ENCODE results near the gene TAMALIN.

TAMALIN gene

GRCh38 chr12:52055731-52056711, 49.3 kb downstream of the TAMALIN start:
- no peak for DNase-seq

GRCh38 chr12:52056801-52057637, 50.3 kb downstream of the TAMALIN start:
- DNase-seq: no peak

- DNase-seq: no peak
Observed at GRCh38 chr12:52057638-52058576, 51.2 kb downstream of the TAMALIN start.

- DNase-seq: no peak
Observed at GRCh38 chr12:52058631-52059361, 52.0 kb downstream of the TAMALIN start.

GRCh38 chr12:52059582-52060497, 53.1 kb downstream of the TAMALIN start:
- no peak for DNase-seq

GRCh38 chr12:52060498-52061177, 53.9 kb downstream of the TAMALIN start:
- DNase-seq: no peak

- DNase-seq: no peak
Observed at GRCh38 chr12:52061470-52062166, 54.9 kb downstream of the TAMALIN start.

GRCh38 chr12:52062167-52063081, 55.7 kb downstream of the TAMALIN start:
- no peak for DNase-seq

GRCh38 chr12:52063082-52063924, 56.6 kb downstream of the TAMALIN start:
- DNase-seq: no peak

- DNase-seq: no peak
Observed at GRCh38 chr12:52063981-52064649, 57.4 kb downstream of the TAMALIN start.
